ENCODE results near the gene ITPRIPL2.

The ITPRIPL2 gene

GRCh38 chr16:19113577-19114358 is at the start of gene ITPRIPL2:
ITPRIPL2 (plus strand) TSS chr16:19113964; CDS start chr16:19114462, 498 bp downstream.
- DNase-seq, result peak; percentile 79

- DNase-seq, result no peak
Measured at GRCh38 chr16:19066988-19067348, 46.8 kb upstream of the ITPRIPL2 start.

- peak; percentile 100 for DNase-seq
Measured at GRCh38 chr16:19067349-19068236, 46.2 kb upstream of the ITPRIPL2 start, which contains the start of gene COQ7. COQ7 (plus strand) TSS chr16:19067614; CDS start chr16:19067665, 51 bp downstream.

- DNase-seq, result peak; percentile 25
Measured at GRCh38 chr16:19068237-19068815, 45.4 kb upstream of the ITPRIPL2 start.

GRCh38 chr16:19071811-19072777 is 41.7 kb upstream of the ITPRIPL2 start:
- no peak for DNase-seq

GRCh38 chr16:19073344-19073743 is 40.4 kb upstream of the ITPRIPL2 start:
- no peak for DNase-seq

GRCh38 chr16:19073863-19074262 is 39.9 kb upstream of the ITPRIPL2 start:
- DNase-seq, result no peak

- DNase-seq, result no peak
Measured at GRCh38 chr16:19075511-19075910, 38.3 kb upstream of the ITPRIPL2 start.

- DNase-seq, result no peak
Measured at GRCh38 chr16:19077879-19078278, 35.9 kb upstream of the ITPRIPL2 start.

- DNase-seq, result no peak
Measured at GRCh38 chr16:19083670-19084069, 30.1 kb upstream of the ITPRIPL2 start.

- DNase-seq, result no peak
Measured at GRCh38 chr16:19084139-19084538, 29.6 kb upstream of the ITPRIPL2 start.

- DNase-seq, result no peak
Measured at GRCh38 chr16:19084879-19085278, 28.9 kb upstream of the ITPRIPL2 start.

- DNase-seq, result no peak
Measured at GRCh38 chr16:19085679-19086200, 28.0 kb upstream of the ITPRIPL2 start.

- peak; percentile 94 for DNase-seq
Measured at GRCh38 chr16:19086322-19087199, 27.2 kb upstream of the ITPRIPL2 start.

- DNase-seq, result no peak
Measured at GRCh38 chr16:19088341-19088916, 25.3 kb upstream of the ITPRIPL2 start.

GRCh38 chr16:19089410-19089955 is 24.3 kb upstream of the ITPRIPL2 start:
- no peak for DNase-seq

- DNase-seq, result no peak
Measured at GRCh38 chr16:19090916-19091315, 22.8 kb upstream of the ITPRIPL2 start.

GRCh38 chr16:19092653-19093410 is 20.9 kb upstream of the ITPRIPL2 start:
- DNase-seq, result no peak

Measured in retina (tissue), 1 donor.